ENCODE measurements around the gene LANCL3. TPM values are rescaled to one million over a fixed set of nuclear protein-coding genes. Genes with fewer than 3 reads are reported as not detected.

LANCL3 gene
- total RNA-seq, 1 donor from 2014 or later = 0.03 TPM

DNA sequence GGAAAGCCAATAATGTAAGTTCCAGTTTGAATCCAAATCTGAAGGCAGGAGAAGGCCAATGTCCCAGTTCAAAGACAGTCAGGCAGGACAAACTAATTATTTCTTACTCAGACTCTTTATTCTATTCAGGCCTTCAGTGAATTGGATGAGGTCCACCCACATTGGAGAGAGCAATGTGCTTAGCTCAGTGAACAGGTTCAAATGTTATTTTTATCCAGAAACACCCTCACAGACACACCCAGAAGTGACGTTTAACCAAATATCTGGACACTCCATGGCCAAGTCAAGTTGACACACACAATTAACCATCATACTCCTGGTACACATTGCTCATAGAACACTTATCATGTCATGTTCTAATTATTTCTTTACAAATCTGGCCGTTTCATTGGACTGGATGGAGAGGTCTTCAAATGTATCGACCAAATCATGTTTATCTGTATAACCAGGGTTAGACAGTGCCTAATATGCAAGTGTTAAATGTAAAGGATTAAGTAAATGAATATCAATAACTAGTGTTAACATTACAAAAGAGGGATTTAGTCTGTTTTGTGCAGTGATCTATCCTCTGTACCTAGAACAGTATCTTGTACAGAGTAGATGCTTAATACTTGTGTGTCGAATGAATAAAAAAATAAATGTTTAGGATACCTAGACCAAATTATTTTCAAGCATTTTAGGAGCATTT is 87.0 kb downstream of the LANCL3 start:
- Mint-ChIP-seq H3K36me3 (ENCODE audit: unreplicated experiment) (no peaks in the 10 kb centered on the region), H3K9me3 (ENCODE audit: unreplicated experiment) (peaks cover 5% of the 10 kb centered on the region), H3K27ac (ENCODE audit: unreplicated experiment) (no peak overlapping the region), H3K27me3 (ENCODE audit: unreplicated experiment) (no peaks in the 10 kb centered on the region), H3K4me1 (ENCODE audit: unreplicated experiment) (no peaks in the 10 kb centered on the region), H3K4me3 (ENCODE audit: unreplicated experiment) (no peak overlapping the region)
- no peak for DNase-seq (ENCODE audit: extremely low spot score, unreplicated experiment)
- TF ChIP-seq, protein P1, sequence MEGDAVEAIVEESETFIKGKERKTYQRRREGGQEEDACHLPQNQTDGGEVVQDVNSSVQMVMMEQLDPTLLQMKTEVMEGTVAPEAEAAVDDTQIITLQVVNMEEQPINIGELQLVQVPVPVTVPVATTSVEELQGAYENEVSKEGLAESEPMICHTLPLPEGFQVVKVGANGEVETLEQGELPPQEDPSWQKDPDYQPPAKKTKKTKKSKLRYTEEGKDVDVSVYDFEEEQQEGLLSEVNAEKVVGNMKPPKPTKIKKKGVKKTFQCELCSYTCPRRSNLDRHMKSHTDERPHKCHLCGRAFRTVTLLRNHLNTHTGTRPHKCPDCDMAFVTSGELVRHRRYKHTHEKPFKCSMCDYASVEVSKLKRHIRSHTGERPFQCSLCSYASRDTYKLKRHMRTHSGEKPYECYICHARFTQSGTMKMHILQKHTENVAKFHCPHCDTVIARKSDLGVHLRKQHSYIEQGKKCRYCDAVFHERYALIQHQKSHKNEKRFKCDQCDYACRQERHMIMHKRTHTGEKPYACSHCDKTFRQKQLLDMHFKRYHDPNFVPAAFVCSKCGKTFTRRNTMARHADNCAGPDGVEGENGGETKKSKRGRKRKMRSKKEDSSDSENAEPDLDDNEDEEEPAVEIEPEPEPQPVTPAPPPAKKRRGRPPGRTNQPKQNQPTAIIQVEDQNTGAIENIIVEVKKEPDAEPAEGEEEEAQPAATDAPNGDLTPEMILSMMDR (IDR thresholded peaks at IDR 0.05) = no peak

DNA sequence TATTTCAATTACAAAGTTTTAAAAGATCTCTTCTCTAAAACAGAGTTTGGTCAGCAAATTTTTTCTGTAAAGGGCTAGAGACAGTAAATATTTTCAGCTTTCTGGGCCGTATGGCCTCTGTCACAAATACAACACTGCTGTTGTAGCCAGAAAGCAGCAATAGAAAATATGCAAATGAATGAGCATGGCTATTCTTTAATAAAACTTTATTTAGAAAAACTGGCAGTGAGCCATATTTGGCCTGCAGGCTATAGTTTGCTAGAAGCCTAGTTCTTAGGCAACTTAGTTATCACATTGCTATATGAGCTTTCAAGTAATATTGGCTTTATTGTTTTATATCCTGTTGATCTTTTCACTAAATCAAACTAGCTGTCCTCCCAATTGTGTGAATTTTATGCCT is 87.6 kb downstream of the LANCL3 start:
- Mint-ChIP-seq H3K27me3 (ENCODE audit: unreplicated experiment) (no peaks in the 10 kb centered on the region), H3K27ac (ENCODE audit: unreplicated experiment) (no peak overlapping the region), H3K4me3 (ENCODE audit: unreplicated experiment) (no peak overlapping the region), H3K36me3 (ENCODE audit: unreplicated experiment) (no peaks in the 10 kb centered on the region), H3K9me3 (ENCODE audit: unreplicated experiment) (peaks cover 5% of the 10 kb centered on the region), H3K4me1 (ENCODE audit: unreplicated experiment) (no peaks in the 10 kb centered on the region)
- no peak for DNase-seq (ENCODE audit: extremely low spot score, unreplicated experiment)
- TF ChIP-seq, protein P1 (IDR thresholded peaks at IDR 0.05) = no peak

DNA sequence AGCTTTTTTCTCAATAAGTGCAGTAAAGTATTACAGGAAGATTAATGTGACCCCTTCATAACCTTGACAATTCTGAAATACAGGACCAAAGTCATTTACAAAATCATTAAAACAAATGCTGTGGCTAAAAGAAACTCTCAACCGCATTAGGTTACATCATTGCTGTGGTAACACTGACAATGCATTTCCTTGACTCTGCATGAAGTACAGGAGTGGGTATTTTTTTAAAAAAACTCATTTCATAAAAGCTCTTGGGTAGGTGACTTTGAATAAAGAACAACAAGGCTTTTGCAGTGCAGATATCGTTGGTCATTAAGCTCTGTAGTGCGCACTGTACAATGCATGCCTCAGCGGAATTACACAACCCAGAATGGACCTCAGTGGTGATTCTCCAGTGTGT is 90.7 kb downstream of the LANCL3 start:
- H3K4me1 Mint-ChIP-seq (ENCODE audit: unreplicated experiment) = no peaks in the 10 kb centered on the region
- no peak overlapping the region for H3K4me3 Mint-ChIP-seq (ENCODE audit: unreplicated experiment)
- no peak overlapping the region for H3K27ac Mint-ChIP-seq (ENCODE audit: unreplicated experiment)
- no peak for DNase-seq (ENCODE audit: extremely low spot score, unreplicated experiment)
- H3K9me3 Mint-ChIP-seq (ENCODE audit: unreplicated experiment) = peaks cover 12% of the 10 kb centered on the region
- no peaks in the 10 kb centered on the region for H3K36me3 Mint-ChIP-seq (ENCODE audit: unreplicated experiment)
- TF ChIP-seq, protein P1 (IDR thresholded peaks at IDR 0.05) = no peak
- H3K27me3 Mint-ChIP-seq (ENCODE audit: unreplicated experiment) = no peaks in the 10 kb centered on the region

DNA sequence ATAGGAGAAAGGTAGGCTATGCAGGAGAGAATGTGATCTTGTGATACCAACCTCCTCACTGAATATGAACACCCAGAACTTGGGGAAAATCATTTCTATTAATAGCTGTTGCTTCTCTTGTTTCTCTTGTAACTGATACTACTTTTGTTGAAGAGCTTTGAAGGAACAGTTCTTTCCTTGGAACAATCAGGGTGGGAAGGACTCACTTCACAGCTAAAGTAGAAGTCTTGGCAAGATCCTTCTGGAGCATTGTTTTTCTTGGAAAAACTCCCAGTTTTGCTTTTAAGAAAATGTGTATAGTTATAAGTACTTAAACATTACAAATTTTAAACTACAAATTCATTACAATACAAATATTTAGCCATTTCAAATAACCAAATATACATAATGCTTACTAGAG is 95.1 kb downstream of the LANCL3 start:
- H3K36me3 Mint-ChIP-seq (ENCODE audit: unreplicated experiment) = no peaks in the 10 kb centered on the region
- peaks cover 7% of the 10 kb centered on the region for H3K9me3 Mint-ChIP-seq (ENCODE audit: unreplicated experiment)
- DNase-seq (ENCODE audit: extremely low spot score, unreplicated experiment) = no peak
- TF ChIP-seq, protein P1 (IDR thresholded peaks at IDR 0.05) = no peak
- peaks cover 2% of the 10 kb centered on the region for H3K27me3 Mint-ChIP-seq (ENCODE audit: unreplicated experiment)
- no peak overlapping the region for H3K4me3 Mint-ChIP-seq (ENCODE audit: unreplicated experiment)
- no peaks in the 10 kb centered on the region for H3K4me1 Mint-ChIP-seq (ENCODE audit: unreplicated experiment)
- H3K27ac Mint-ChIP-seq (ENCODE audit: unreplicated experiment) = no peak overlapping the region

DNA sequence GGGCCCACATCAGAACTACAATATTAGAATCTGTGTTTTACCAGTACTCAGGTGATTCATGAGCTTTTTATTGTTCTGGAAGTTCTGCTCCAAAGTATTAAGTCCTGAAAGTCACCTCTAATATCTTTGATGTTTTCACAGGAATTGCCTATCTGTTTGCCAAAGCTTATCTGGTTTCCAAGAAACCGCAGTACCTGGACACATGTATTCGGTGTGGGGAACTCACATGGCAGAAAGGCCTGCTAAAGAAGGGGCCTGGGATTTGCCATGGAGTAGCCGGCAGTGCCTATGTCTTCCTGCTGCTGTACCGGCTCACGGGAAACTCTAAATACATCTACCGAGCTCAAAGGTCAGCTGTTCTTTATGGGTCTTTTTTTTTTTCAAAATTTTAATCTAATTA is 95.7 kb downstream of the LANCL3 start:
- no peak for DNase-seq (ENCODE audit: extremely low spot score, unreplicated experiment)
- Mint-ChIP-seq H3K27me3 (ENCODE audit: unreplicated experiment) (peaks cover 3% of the 10 kb centered on the region), H3K4me1 (ENCODE audit: unreplicated experiment) (no peaks in the 10 kb centered on the region), H3K9me3 (ENCODE audit: unreplicated experiment) (peaks cover 7% of the 10 kb centered on the region), H3K27ac (ENCODE audit: unreplicated experiment) (no peak overlapping the region), H3K36me3 (ENCODE audit: unreplicated experiment) (no peaks in the 10 kb centered on the region), H3K4me3 (ENCODE audit: unreplicated experiment) (no peak overlapping the region)
- TF ChIP-seq, protein P1 (IDR thresholded peaks at IDR 0.05) = no peak
